Neural cell (in vitro differentiated cells): Measurements from ENCODE around the gene ASB12. TPM values are rescaled to one million over a fixed set of nuclear protein-coding genes. Genes with fewer than 3 reads are reported as not detected.

Source experiments
- H2AFZ ChIP-seq: fragments of 200-600, 300-800 bp; sonication (generic), shearing (Covaris generic); 2 replicates; pipeline ENCODE4 v1.6.0; 2014; ENCODE audit warnings: low read depth, mild to moderate bottlenecking, antibody characterized with exemption, low read length, moderate library complexity
- H3F3A ChIP-seq: fragments of 200-600 bp; shearing (Covaris generic); 2 replicates; pipeline ENCODE4 v1.6.1; 2016; ENCODE audit warnings: mild to moderate bottlenecking, moderate library complexity, mixed read lengths, antibody characterized with exemption, low read length; ENCODE audit not compliant: insufficient read depth, poor library complexity, severe bottlenecking
- H3K27ac ChIP-seq: fragments of 200-600, 300-800 bp; sonication (generic), shearing (Covaris generic); 2 replicates; pipeline ENCODE4 v1.5.1; 2014; ENCODE audit warnings: mild to moderate bottlenecking, low read length, moderate library complexity
- H3K27me3 ChIP-seq: fragments of 300-800, 200-600 bp; sonication (generic), shearing (Covaris generic); 2 replicates; pipeline ENCODE4 v1.6.0; 2014; ENCODE audit warnings: mild to moderate bottlenecking, low read depth, low read length, moderate library complexity; ENCODE audit not compliant: insufficient read depth
- H3K36me3 ChIP-seq: fragments of 300-800, 200-600 bp; sonication (generic), shearing (Covaris generic); 2 replicates; pipeline ENCODE4 v1.5.1; 2014; ENCODE audit warnings: mild to moderate bottlenecking, antibody characterized with exemption, low read length, moderate library complexity; ENCODE audit not compliant: insufficient read depth
- H3K4me2 ChIP-seq: fragments of 300-800, 200-600 bp; sonication (generic), shearing (Covaris generic); 2 replicates; pipeline ENCODE4 v1.6.0; 2014; ENCODE audit warnings: mild to moderate bottlenecking, low read length
- H3K4me3 ChIP-seq: fragments of 300-800, 200-600 bp; sonication (generic), shearing (Covaris generic); 2 replicates; pipeline ENCODE4 v1.5.1; 2014; ENCODE audit warnings: mild to moderate bottlenecking, low read length, moderate library complexity
- H3K79me2 ChIP-seq: fragments of 200-600 bp; shearing (Covaris generic); replicated peaks from 2 replicates; pipeline ENCODE4 v1.6.0; 2014; ENCODE audit warnings: mild to moderate bottlenecking, low read length, moderate library complexity; ENCODE audit not compliant: insufficient read depth
- H3K9ac ChIP-seq: fragments of 300-800, 200-600 bp; sonication (generic), shearing (Covaris generic); 2 replicates; pipeline ENCODE4 v1.6.1; 2016; ENCODE audit warnings: mild to moderate bottlenecking, low read length, mixed read lengths
- H3K9me2 ChIP-seq: fragments of 200-600 bp; shearing (Covaris generic); 2 replicates; pipeline ENCODE4 v1.6.1; 2016; ENCODE audit warnings: mild to moderate bottlenecking, low read length, mixed read lengths; ENCODE audit not compliant: insufficient read depth
- H3K9me3 ChIP-seq: fragments of 200-600, 300-800 bp; sonication (generic), shearing (Covaris generic); 2 replicates; pipeline ENCODE4 v1.6.1; 2016; ENCODE audit warnings: mild to moderate bottlenecking, mixed run types, low read length, moderate library complexity, mixed read lengths
- H4K20me1 ChIP-seq: fragments of 200-600 bp; shearing (Covaris generic); 2 replicates; pipeline ENCODE4 v1.6.1; 2016; ENCODE audit warnings: mild to moderate bottlenecking, mixed run types; ENCODE audit not compliant: insufficient read depth
- EP300 ChIP-seq: fragments of 450-650 bp; conservative IDR thresholded peaks from 2 replicates; pipeline ENCODE4 v1.6.1; 2014; ENCODE audit warnings: antibody characterized with exemption, mild to moderate bottlenecking, moderate library complexity; ENCODE audit not compliant: poor library complexity, severe bottlenecking
- POLR2AphosphoS5 ChIP-seq: IDR thresholded peaks from 2 replicates; pipeline ENCODE4 v1.6.1; 2012
- RAD21 ChIP-seq: fragments of 450-650 bp; conservative IDR thresholded peaks from 2 replicates; pipeline ENCODE4 v1.6.1; 2014; ENCODE audit warnings: antibody characterized with exemption, mild to moderate bottlenecking, moderate library complexity
- SMC3 ChIP-seq: fragments of 450-650 bp; conservative IDR thresholded peaks from 2 replicates; pipeline ENCODE4 v1.6.1; 2014; ENCODE audit warnings: antibody characterized with exemption, mild to moderate bottlenecking, moderate library complexity; ENCODE audit not compliant: poor library complexity
- TAF1 ChIP-seq: IDR thresholded peaks from 2 replicates; pipeline ENCODE4 v1.6.1; 2012; ENCODE audit warnings: low read depth
- polyA plus RNA-seq: library from polyadenylated mRNA; depleted of rRNA; stranded (reverse); fragments of >200 nt; gene quantifications from 2 replicates; pipeline ENCODE4 v1.2.3, GENCODE V29; 2014
- TF ChIP-seq, protein P1 (sequence below): IDR thresholded peaks from 2 replicates; pipeline ENCODE4 v1.6.1; 2012; ENCODE audit warnings: borderline replicate concordance
- TF ChIP-seq, protein P2 (sequence below): fragments of 450-650 bp; IDR thresholded peaks from 2 replicates; pipeline ENCODE4 v1.5.1; 2014; ENCODE audit warnings: antibody characterized with exemption, mild to moderate bottlenecking, moderate library complexity; ENCODE audit not compliant: poor library complexity, severe bottlenecking

Gene ASB12
- polyA plus RNA-seq, 1 donor from 2014 or later = 1.5 TPM

DNA sequence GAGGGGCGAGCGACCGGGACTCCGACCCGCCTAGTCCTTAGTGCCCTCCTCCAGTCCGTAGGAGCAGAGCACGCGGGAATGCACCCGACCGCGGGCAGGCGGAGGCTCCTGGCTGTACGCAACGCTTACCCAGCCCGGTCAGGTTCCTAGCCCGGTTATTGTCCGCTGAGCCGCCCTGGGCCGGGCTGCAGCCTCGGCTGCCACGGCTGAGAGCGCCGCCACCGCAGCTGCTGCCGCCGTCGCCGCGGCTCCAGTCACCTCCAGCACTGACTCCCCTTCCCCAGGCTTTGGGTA is 25.0 kb downstream of the ASB12 start, which contains the start of gene AMER1:
Gene AMER1 (minus strand): TSS at position 268 of the 294 bp plus-strand sequence. CDS start 12,422 bp downstream, outside the sequence.
- H3F3A ChIP-seq = no peaks in the 10 kb centered on the region
- H3K4me2 ChIP-seq = no peak within 1 kb of the TSS
- no peaks in the 10 kb centered on the region for H3K9me3 ChIP-seq
- peak within 1 kb of the TSS; percentile 78 for H3K4me3 ChIP-seq
- H3K27me3 ChIP-seq = no peaks in the 10 kb centered on the region
- peak within 1 kb of the TSS; percentile 72 for H3K27ac ChIP-seq
- H2AFZ ChIP-seq = peak within 1 kb of the TSS; percentile 8
- no peaks in the 10 kb centered on the region for H3K36me3 ChIP-seq
- H3K9me2 ChIP-seq = no peaks in the 10 kb centered on the region
- no peak for TF ChIP-seq SMC3
- TF ChIP-seq POLR2AphosphoS5 = peak; percentile 79
- H3K79me2 ChIP-seq = no peaks in the 10 kb centered on the region
- H4K20me1 ChIP-seq = no peaks in the 10 kb centered on the region
- H3K9ac ChIP-seq = peak within 1 kb of the TSS; percentile 72

DNA sequence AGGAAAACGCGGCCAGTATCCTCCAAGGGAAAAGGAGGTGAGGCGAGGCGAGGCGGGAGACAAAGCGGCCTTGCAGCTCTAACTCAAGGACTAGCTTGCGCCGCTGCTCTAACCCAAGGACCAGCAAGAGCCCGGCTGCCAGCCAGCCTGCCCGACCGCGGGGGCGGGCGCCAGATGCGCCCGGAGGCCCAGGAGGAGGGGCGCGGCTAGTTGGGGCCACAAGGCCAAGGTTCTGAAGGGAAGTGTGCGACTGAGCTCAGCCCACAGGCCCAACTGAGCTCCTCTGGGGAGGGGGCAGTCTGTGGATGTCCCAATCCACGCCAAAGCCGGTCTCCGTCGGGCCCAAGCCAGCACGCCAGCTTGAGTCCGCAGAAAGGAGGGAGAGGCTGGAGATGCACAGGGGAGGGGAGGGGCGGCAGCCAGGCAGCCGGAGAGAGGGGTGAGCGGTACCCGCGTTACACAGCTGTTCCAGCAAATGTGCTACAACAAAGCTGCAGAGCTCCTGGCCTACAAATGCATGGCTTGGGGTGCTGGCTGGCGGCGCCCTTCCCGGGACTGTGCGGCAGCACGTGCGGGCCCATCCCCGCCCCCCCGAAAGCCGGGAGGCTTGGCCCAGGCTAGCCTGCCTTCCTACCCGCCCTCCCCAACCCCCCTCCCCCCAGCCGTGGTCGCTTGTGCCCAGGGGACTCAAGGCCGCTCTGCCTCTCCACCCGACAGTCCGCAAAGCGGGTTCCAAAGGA is 25.5 kb downstream of the ASB12 start:
- peak overlapping the region; percentile 8 for H2AFZ ChIP-seq
- H3K9me2 ChIP-seq = no peaks in the 10 kb centered on the region
- H3K79me2 ChIP-seq = no peaks in the 10 kb centered on the region
- H3K27me3 ChIP-seq = no peaks in the 10 kb centered on the region
- H3K36me3 ChIP-seq = no peaks in the 10 kb centered on the region
- no peaks in the 10 kb centered on the region for H4K20me1 ChIP-seq
- H3K9me3 ChIP-seq = no peaks in the 10 kb centered on the region
- peak overlapping the region; percentile 72 for H3K9ac ChIP-seq
- peak overlapping the region; percentile 72 for H3K27ac ChIP-seq
- TF ChIP-seq, protein P1, sequence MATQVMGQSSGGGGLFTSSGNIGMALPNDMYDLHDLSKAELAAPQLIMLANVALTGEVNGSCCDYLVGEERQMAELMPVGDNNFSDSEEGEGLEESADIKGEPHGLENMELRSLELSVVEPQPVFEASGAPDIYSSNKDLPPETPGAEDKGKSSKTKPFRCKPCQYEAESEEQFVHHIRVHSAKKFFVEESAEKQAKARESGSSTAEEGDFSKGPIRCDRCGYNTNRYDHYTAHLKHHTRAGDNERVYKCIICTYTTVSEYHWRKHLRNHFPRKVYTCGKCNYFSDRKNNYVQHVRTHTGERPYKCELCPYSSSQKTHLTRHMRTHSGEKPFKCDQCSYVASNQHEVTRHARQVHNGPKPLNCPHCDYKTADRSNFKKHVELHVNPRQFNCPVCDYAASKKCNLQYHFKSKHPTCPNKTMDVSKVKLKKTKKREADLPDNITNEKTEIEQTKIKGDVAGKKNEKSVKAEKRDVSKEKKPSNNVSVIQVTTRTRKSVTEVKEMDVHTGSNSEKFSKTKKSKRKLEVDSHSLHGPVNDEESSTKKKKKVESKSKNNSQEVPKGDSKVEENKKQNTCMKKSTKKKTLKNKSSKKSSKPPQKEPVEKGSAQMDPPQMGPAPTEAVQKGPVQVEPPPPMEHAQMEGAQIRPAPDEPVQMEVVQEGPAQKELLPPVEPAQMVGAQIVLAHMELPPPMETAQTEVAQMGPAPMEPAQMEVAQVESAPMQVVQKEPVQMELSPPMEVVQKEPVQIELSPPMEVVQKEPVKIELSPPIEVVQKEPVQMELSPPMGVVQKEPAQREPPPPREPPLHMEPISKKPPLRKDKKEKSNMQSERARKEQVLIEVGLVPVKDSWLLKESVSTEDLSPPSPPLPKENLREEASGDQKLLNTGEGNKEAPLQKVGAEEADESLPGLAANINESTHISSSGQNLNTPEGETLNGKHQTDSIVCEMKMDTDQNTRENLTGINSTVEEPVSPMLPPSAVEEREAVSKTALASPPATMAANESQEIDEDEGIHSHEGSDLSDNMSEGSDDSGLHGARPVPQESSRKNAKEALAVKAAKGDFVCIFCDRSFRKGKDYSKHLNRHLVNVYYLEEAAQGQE = no peak
- TF ChIP-seq POLR2AphosphoS5 (no peak), EP300 (no peak)
- no peak overlapping the region for H3K4me2 ChIP-seq
- no peaks in the 10 kb centered on the region for H3F3A ChIP-seq
- peak overlapping the region; percentile 78 for H3K4me3 ChIP-seq

DNA sequence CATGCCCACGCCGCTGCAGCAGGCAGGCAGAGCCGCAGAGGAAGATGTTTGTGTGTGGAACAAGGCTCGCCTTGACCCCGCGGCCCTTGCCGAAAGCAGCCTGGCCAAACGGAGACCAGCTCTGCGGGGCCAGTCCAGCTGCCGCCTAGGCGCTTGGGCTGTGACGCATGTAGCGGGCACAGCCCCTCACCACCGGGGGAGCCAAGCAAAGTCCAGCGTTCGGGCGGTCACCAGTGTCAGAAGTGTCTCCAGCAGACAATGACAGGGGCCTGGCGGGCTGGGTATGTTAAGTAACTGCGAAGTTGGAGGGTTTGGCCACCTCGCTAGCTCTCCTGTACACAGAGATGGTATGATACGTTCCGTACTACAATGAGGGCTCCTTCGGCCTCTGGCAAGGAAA is 26.2 kb downstream of the ASB12 start:
- no peak for TF ChIP-seq TAF1
- TF ChIP-seq SMC3 = no peak
- TF ChIP-seq, protein P1 = no peak
- no peak for TF ChIP-seq RAD21
- no peak for TF ChIP-seq POLR2AphosphoS5
- TF ChIP-seq, protein P2, sequence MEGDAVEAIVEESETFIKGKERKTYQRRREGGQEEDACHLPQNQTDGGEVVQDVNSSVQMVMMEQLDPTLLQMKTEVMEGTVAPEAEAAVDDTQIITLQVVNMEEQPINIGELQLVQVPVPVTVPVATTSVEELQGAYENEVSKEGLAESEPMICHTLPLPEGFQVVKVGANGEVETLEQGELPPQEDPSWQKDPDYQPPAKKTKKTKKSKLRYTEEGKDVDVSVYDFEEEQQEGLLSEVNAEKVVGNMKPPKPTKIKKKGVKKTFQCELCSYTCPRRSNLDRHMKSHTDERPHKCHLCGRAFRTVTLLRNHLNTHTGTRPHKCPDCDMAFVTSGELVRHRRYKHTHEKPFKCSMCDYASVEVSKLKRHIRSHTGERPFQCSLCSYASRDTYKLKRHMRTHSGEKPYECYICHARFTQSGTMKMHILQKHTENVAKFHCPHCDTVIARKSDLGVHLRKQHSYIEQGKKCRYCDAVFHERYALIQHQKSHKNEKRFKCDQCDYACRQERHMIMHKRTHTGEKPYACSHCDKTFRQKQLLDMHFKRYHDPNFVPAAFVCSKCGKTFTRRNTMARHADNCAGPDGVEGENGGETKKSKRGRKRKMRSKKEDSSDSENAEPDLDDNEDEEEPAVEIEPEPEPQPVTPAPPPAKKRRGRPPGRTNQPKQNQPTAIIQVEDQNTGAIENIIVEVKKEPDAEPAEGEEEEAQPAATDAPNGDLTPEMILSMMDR = no peak
- H3K27ac ChIP-seq = peak overlapping the region; percentile 57
- no peaks in the 10 kb centered on the region for H3K79me2 ChIP-seq
- peak overlapping the region; percentile 78 for H3K4me3 ChIP-seq
- H3K4me2 ChIP-seq = peak overlapping the region; percentile 35
- no peaks in the 10 kb centered on the region for H3F3A ChIP-seq
- H4K20me1 ChIP-seq = no peaks in the 10 kb centered on the region
- no peaks in the 10 kb centered on the region for H3K27me3 ChIP-seq
- no peaks in the 10 kb centered on the region for H3K36me3 ChIP-seq
- no peaks in the 10 kb centered on the region for H3K9me2 ChIP-seq
- H2AFZ ChIP-seq = no peak overlapping the region
- H3K9me3 ChIP-seq = no peaks in the 10 kb centered on the region
- peak overlapping the region; percentile 72 for H3K9ac ChIP-seq
